Forelimb muscle (tissue), 1 donor: Measurements from ENCODE around the gene LRMDA. TPM values are rescaled to one million over a fixed set of nuclear protein-coding genes. Genes with fewer than 3 reads are reported as not detected.
A peak's percentile ranks its signal among the peaks of the same experiment; 100 is the strongest.
"Not testable (repeated sequence)": the region's sequence is repeated elsewhere in the genome, so short reads cannot be mapped to it uniquely, and the experiment has no call there.

Source experiments
- DNase-seq: peaks from one replicate; pipeline ENCODE4 v3.0.0-alpha.2; 2013; ENCODE audit warnings: low read depth
- polyA plus RNA-seq: library from polyadenylated mRNA; unstranded; fragments of 120-200 nt; gene quantifications from one replicate; pipeline ENCODE4 v1.2.1, GENCODE V29; 2013; ENCODE audit not compliant: insufficient read length

Gene LRMDA
- polyA plus RNA-seq, 1 donor: 5.1 TPM

GRCh38 chr10:76550806-76551205, 1119.4 kb downstream of the LRMDA start:
- DNase-seq: no peak

- DNase-seq: no peak
Observed at GRCh38 chr10:76552091-76552873, 1120.9 kb downstream of the LRMDA start.

- DNase-seq: no peak
Observed at GRCh38 chr10:76553263-76554032, 1122.0 kb downstream of the LRMDA start.

- DNase-seq: no peak
Observed at GRCh38 chr10:76554033-76554408, 1122.6 kb downstream of the LRMDA start.

GRCh38 chr10:76554478-76554877, 1123.1 kb downstream of the LRMDA start:
- DNase-seq: no peak

GRCh38 chr10:76555067-76555670, 1123.7 kb downstream of the LRMDA start:
- DNase-seq: no peak

- no peak for DNase-seq
Observed at GRCh38 chr10:76557366-76557765, 1125.9 kb downstream of the LRMDA start.

GRCh38 chr10:76558586-76558985, 1127.2 kb downstream of the LRMDA start:
- DNase-seq: no peak

- no peak for DNase-seq
Observed at GRCh38 chr10:76558996-76559891, 1127.8 kb downstream of the LRMDA start.

- DNase-seq: no peak
Observed at GRCh38 chr10:76559892-76560220, 1128.4 kb downstream of the LRMDA start.

- no peak for DNase-seq
Observed at GRCh38 chr10:76560338-76560737, 1128.9 kb downstream of the LRMDA start.

- DNase-seq: no peak
Observed at GRCh38 chr10:76563286-76563685, 1131.9 kb downstream of the LRMDA start.

- DNase-seq: no peak
Observed at GRCh38 chr10:76572021-76572420, 1140.6 kb downstream of the LRMDA start.

GRCh38 chr10:76576276-76576962, 1145.0 kb downstream of the LRMDA start:
- no peak for DNase-seq

GRCh38 chr10:76577455-76577854, 1146.0 kb downstream of the LRMDA start:
- DNase-seq: no peak

- DNase-seq: peak; percentile 6
Observed at GRCh38 chr10:76581506-76582256, 1150.3 kb downstream of the LRMDA start.

- DNase-seq: no peak
Observed at GRCh38 chr10:76582531-76582930, 1151.1 kb downstream of the LRMDA start.

GRCh38 chr10:76583711-76584161, 1152.3 kb downstream of the LRMDA start:
- DNase-seq: no peak

- not testable (repeated sequence) for DNase-seq
Observed at GRCh38 chr10:76584466-76584865, 1153.0 kb downstream of the LRMDA start.
